Measurements from ENCODE around the gene ASCC1.

Gene ASCC1

GRCh38 chr10:72087969-72088888 lies 127.8 kb downstream of the ASCC1 start, which contains the start of gene SPOCK2:
TSS of gene SPOCK2 (minus strand) at chr10:72088551. CDS start at chr10:72088328, 223 bp downstream.
- H3K36me3 ChIP-seq (ENCODE audit: control insufficient read depth in 2 of 2, insufficient read depth in 2 of 2, low read length in 2 of 2) = no peaks in the 10 kb centered on the region
- peak within 1 kb of the TSS; percentile 60 to 63 for H3K4me3 ChIP-seq (ENCODE audit: low read length in 2 of 2)
- H3K9me3 ChIP-seq (ENCODE audit: control insufficient read depth in 2 of 2, low read length in 2 of 2) = no peaks in the 10 kb centered on the region
- peak within 1 kb of the TSS; percentile 16 to 41 for H3K9ac ChIP-seq (ENCODE audit: low read depth in 1 of 2, low read length in 2 of 2)
- H3K4me1 ChIP-seq (ENCODE audit: control insufficient read depth in 2 of 2, insufficient read depth in 2 of 2, low read length in 2 of 2) = peaks cover 0 to 6% of the 10 kb centered on the region in 2 donors
- H3K27ac ChIP-seq (ENCODE audit: low read depth in 2 of 2, low read length in 2 of 2) = peak within 1 kb of the TSS; percentile 26 to 72
- peaks cover 16 to 24% of the 10 kb centered on the region in 2 donors for H3K27me3 ChIP-seq (ENCODE audit: control insufficient read depth in 2 of 2, insufficient read depth in 2 of 2, low read length in 2 of 2)

DNA sequence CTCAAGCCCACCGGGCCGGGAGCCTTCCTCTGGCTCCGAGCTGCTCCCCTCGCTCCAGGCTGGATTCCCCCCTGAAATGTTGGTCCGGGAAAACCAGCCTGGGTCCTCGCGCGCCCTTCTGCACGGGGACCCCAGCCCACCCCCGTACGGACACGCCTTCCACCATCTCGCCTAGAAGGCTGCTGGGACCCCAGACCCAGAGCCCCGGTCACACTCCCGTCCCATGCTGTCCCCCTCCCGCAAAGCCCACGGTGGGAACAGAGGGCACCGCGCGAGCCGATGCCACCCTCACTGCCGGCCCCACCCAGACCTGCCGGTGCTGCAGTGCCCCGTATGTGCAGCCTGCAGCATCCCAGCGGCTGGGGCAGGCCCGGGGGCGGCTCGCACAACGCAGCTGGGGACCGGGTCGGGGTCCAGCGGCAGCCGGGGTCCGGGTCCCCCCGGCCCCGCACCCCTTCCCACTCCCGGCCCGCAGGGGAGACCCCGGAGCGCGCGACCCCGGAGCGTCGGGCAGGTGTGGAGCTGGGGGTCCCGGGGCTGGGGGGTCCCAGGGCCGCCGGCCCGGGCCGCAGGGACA lies 128.6 kb downstream of the ASCC1 start:
- H3K27me3 ChIP-seq (ENCODE audit: control insufficient read depth in 2 of 2, insufficient read depth in 2 of 2, low read length in 2 of 2) = peaks cover 16 to 24% of the 10 kb centered on the region in 2 donors
- no peaks in the 10 kb centered on the region for H3K9me3 ChIP-seq (ENCODE audit: control insufficient read depth in 2 of 2, low read length in 2 of 2)
- no peaks in the 10 kb centered on the region for H3K36me3 ChIP-seq (ENCODE audit: control insufficient read depth in 2 of 2, insufficient read depth in 2 of 2, low read length in 2 of 2)
- H3K4me1 ChIP-seq (ENCODE audit: control insufficient read depth in 2 of 2, insufficient read depth in 2 of 2, low read length in 2 of 2) = peaks cover 0 to 6% of the 10 kb centered on the region in 2 donors
- H3K9ac ChIP-seq (ENCODE audit: low read depth in 1 of 2, low read length in 2 of 2) = peak overlapping the region; percentile 16 to 41
- H3K4me3 ChIP-seq (ENCODE audit: low read length in 2 of 2) = peak overlapping the region; percentile 60 to 63
- H3K27ac ChIP-seq (ENCODE audit: low read depth in 2 of 2, low read length in 2 of 2) = peak overlapping the region; percentile 26 to 72

GRCh38 chr10:72086466-72087391 lies 129.3 kb downstream of the ASCC1 start:
- H3K27ac ChIP-seq (ENCODE audit: low read depth in 2 of 2, low read length in 2 of 2) = peak overlapping the region in 1 of 2 donors; percentile 72

DNA sequence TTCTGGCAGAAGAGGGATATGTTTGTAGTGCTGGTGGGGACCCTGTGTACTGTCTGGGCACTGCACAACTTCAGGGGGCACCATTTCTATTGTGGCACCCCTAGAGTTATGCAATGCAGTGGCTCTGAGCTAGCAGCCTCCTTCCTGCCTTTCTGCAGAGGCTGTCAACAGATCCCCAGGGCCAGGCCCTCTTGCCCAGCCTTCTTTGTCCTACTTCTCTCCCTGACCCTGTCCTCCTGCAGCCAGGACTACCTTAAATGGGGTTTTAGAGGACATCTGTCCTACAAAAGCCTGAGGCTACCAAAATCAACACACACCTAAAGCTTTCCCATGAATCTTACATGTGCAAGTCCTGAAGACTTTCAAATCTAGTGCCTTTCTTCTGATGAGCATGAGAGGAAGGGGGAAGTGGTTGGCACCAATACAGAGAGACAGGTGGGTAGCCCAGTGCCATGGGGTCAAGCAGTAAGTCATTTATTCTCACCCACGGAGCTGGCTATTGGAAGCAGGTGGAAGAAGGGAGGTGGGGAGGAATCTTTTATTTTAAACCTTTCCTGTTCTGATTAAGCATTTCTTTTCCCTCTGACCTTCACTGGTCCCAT lies 130.1 kb downstream of the ASCC1 start:
- H3K36me3 ChIP-seq (ENCODE audit: control insufficient read depth in 2 of 2, insufficient read depth in 2 of 2, low read length in 2 of 2) = no peaks in the 10 kb centered on the region
- H3K9me3 ChIP-seq (ENCODE audit: control insufficient read depth in 2 of 2, low read length in 2 of 2) = no peaks in the 10 kb centered on the region
- no peak overlapping the region for H3K27ac ChIP-seq (ENCODE audit: low read depth in 2 of 2, low read length in 2 of 2)
- H3K4me1 ChIP-seq (ENCODE audit: control insufficient read depth in 2 of 2, insufficient read depth in 2 of 2, low read length in 2 of 2) = peaks cover 0 to 6% of the 10 kb centered on the region in 2 donors
- peaks cover 16 to 24% of the 10 kb centered on the region in 2 donors for H3K27me3 ChIP-seq (ENCODE audit: control insufficient read depth in 2 of 2, insufficient read depth in 2 of 2, low read length in 2 of 2)
- no peak overlapping the region for H3K4me3 ChIP-seq (ENCODE audit: low read length in 2 of 2)
- no peak overlapping the region for H3K9ac ChIP-seq (ENCODE audit: low read depth in 1 of 2, low read length in 2 of 2)

More at GRCh38 chr10:72086466-72087391, 129.3 kb downstream of the ASCC1 start:
- H3K4me3 ChIP-seq (ENCODE audit: low read length in 2 of 2) = peak overlapping the region; percentile 50 to 60
- peaks cover 16 to 24% of the 10 kb centered on the region in 2 donors for H3K27me3 ChIP-seq (ENCODE audit: control insufficient read depth in 2 of 2, insufficient read depth in 2 of 2, low read length in 2 of 2)
- H3K36me3 ChIP-seq (ENCODE audit: control insufficient read depth in 2 of 2, insufficient read depth in 2 of 2, low read length in 2 of 2) = no peaks in the 10 kb centered on the region
- H3K9ac ChIP-seq (ENCODE audit: low read depth in 1 of 2, low read length in 2 of 2) = peak overlapping the region in 1 of 2 donors; percentile 16
- peaks cover 0 to 6% of the 10 kb centered on the region in 2 donors for H3K4me1 ChIP-seq (ENCODE audit: control insufficient read depth in 2 of 2, insufficient read depth in 2 of 2, low read length in 2 of 2)
- H3K9me3 ChIP-seq (ENCODE audit: control insufficient read depth in 2 of 2, low read length in 2 of 2) = no peaks in the 10 kb centered on the region

- Histone ChIP-seq H3K9ac (ENCODE audit: low read depth in 1 of 2, low read length in 2 of 2) (no peak overlapping the region), H3K4me1 (ENCODE audit: control insufficient read depth in 2 of 2, insufficient read depth in 2 of 2, low read length in 2 of 2) (peaks cover 0 to 6% of the 10 kb centered on the region in 2 donors)
Measured at GRCh38 chr10:72085166-72085565, 130.9 kb downstream of the ASCC1 start.

DNA sequence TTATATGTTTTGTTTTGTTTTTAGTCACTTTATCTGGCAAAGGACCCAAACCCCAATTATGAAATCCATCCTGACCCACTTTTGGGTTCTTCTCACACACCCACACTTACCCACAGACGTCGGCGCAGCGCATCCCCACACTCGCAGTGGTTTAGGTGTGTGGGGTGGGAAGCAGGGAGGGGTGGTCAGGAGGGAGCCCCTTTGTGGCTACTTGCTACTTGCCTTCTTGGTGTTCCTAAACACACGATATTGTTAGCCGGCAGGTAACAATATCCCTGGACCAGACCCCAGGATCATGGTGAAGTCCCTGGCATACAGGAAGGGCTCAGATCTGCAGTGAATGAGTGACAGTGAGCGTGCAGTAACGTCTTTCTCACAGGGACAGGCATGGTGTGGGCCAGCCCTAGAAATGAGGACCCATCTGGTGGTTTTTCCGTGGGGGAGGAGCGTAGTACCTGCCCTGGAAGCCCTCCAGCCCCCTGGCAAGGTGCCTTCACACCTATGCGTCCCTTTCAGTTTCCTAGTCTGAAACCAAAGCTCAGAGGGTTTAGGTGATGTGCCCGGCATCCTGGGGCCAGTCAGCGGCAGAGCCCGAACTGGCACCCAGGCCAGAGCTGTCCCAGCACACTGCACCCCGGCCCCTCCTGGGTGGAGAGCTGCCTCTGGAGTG lies 132.2 kb downstream of the ASCC1 start:
- H3K9ac ChIP-seq (ENCODE audit: low read depth in 1 of 2, low read length in 2 of 2) = no peak overlapping the region
- H3K27ac ChIP-seq (ENCODE audit: low read depth in 2 of 2, low read length in 2 of 2) = no peak overlapping the region
- H3K36me3 ChIP-seq (ENCODE audit: control insufficient read depth in 2 of 2, insufficient read depth in 2 of 2, low read length in 2 of 2) = no peaks in the 10 kb centered on the region
- H3K4me3 ChIP-seq (ENCODE audit: low read length in 2 of 2) = no peak overlapping the region
- H3K4me1 ChIP-seq (ENCODE audit: control insufficient read depth in 2 of 2, insufficient read depth in 2 of 2, low read length in 2 of 2) = peaks cover 0 to 4% of the 10 kb centered on the region in 2 donors
- H3K9me3 ChIP-seq (ENCODE audit: control insufficient read depth in 2 of 2, low read length in 2 of 2) = no peaks in the 10 kb centered on the region
- H3K27me3 ChIP-seq (ENCODE audit: control insufficient read depth in 2 of 2, insufficient read depth in 2 of 2, low read length in 2 of 2) = peaks cover 15 to 23% of the 10 kb centered on the region in 2 donors

More at GRCh38 chr10:72085166-72085565, 130.9 kb downstream of the ASCC1 start:
- Histone ChIP-seq H3K27me3 (ENCODE audit: control insufficient read depth in 2 of 2, insufficient read depth in 2 of 2, low read length in 2 of 2) (peaks cover 16 to 24% of the 10 kb centered on the region in 2 donors), H3K27ac (ENCODE audit: low read depth in 2 of 2, low read length in 2 of 2) (no peak overlapping the region), H3K9me3 (ENCODE audit: control insufficient read depth in 2 of 2, low read length in 2 of 2) (no peaks in the 10 kb centered on the region), H3K36me3 (ENCODE audit: control insufficient read depth in 2 of 2, insufficient read depth in 2 of 2, low read length in 2 of 2) (no peaks in the 10 kb centered on the region), H3K4me3 (ENCODE audit: low read length in 2 of 2) (no peak overlapping the region)

GRCh38 chr10:72082856-72083789 lies 133.0 kb downstream of the ASCC1 start:
- Histone ChIP-seq H3K9ac (ENCODE audit: low read depth in 1 of 2, low read length in 2 of 2) (no peak overlapping the region), H3K9me3 (ENCODE audit: control insufficient read depth in 2 of 2, low read length in 2 of 2) (no peaks in the 10 kb centered on the region), H3K4me3 (ENCODE audit: low read length in 2 of 2) (no peak overlapping the region), H3K4me1 (ENCODE audit: control insufficient read depth in 2 of 2, insufficient read depth in 2 of 2, low read length in 2 of 2) (peaks cover 0 to 4% of the 10 kb centered on the region in 2 donors), H3K27me3 (ENCODE audit: control insufficient read depth in 2 of 2, insufficient read depth in 2 of 2, low read length in 2 of 2) (peaks cover 7 to 15% of the 10 kb centered on the region in 2 donors), H3K27ac (ENCODE audit: low read depth in 2 of 2, low read length in 2 of 2) (no peak overlapping the region), H3K36me3 (ENCODE audit: control insufficient read depth in 2 of 2, insufficient read depth in 2 of 2, low read length in 2 of 2) (no peaks in the 10 kb centered on the region)

DNA sequence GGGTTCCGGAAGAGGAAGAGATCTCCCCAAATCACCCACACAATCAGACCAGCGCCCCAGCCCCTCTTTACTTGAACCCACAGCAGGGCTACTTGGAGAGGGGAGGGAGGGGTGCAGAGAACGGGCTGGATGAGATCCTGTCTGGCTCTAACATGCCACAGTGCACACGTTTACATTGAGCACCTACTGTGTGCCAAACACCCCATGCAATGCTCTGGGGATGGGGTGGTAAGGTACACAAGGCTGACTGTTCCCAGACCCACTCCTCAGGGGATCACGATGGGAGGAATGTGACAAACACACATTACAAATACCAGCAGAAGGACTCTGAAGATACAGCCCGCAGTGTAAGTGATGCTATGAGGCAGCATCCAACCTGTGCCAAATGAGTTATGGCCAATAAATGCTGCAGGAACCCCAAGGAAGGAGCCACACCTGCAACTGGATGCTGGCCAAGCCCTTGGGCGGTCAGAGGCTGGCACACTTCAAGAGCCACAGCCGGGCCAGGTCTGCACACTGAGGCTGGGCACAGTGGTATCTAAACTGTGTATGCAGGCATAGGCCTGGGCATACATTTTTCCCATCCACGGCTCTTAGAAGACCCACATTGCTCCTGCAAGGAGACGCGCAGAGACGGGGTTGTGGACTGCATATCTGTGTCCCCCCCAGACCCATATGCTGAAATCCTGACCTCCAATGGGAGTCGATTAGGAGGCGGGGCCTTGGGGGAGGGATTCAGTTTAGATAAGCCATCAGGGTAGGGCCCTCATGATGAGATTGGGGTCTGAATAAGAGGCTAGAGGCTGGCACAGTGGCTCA lies 134.1 kb downstream of the ASCC1 start:
- H3K9ac ChIP-seq (ENCODE audit: low read depth in 1 of 2, low read length in 2 of 2) = no peak overlapping the region

More for the DNA sequence above, 134.1 kb downstream of the ASCC1 start:
- Histone ChIP-seq H3K27ac (ENCODE audit: low read depth in 2 of 2, low read length in 2 of 2) (no peak overlapping the region), H3K36me3 (ENCODE audit: control insufficient read depth in 2 of 2, insufficient read depth in 2 of 2, low read length in 2 of 2) (no peaks in the 10 kb centered on the region), H3K4me3 (ENCODE audit: low read length in 2 of 2) (no peak overlapping the region), H3K4me1 (ENCODE audit: control insufficient read depth in 2 of 2, insufficient read depth in 2 of 2, low read length in 2 of 2) (no peaks in the 10 kb centered on the region), H3K27me3 (ENCODE audit: control insufficient read depth in 2 of 2, insufficient read depth in 2 of 2, low read length in 2 of 2) (peaks cover 0 to 6% of the 10 kb centered on the region in 2 donors), H3K9me3 (ENCODE audit: control insufficient read depth in 2 of 2, low read length in 2 of 2) (no peaks in the 10 kb centered on the region)
